Duodenal mucosa (tissue), 2 donors: Measurements from ENCODE around the gene UBE2QL1.

Experiments
- H3K27ac ChIP-seq: one replicate; pipeline ENCODE4 v1.7.0; 2013; ENCODE audit warnings: low read depth, low read length
- H3K27me3 ChIP-seq, 2 donors: one replicate each; pipeline ENCODE4 v1.7.0; 2013; ENCODE audit warnings: low read length in 2 of 2, control low read depth in 1 of 2; ENCODE audit not compliant: insufficient read depth in 2 of 2, control insufficient read depth in 1 of 2
- H3K36me3 ChIP-seq, 2 donors: one replicate each; pipeline ENCODE4 v1.7.0; 2013; ENCODE audit warnings: low read length in 2 of 2, control low read depth in 1 of 2; ENCODE audit not compliant: insufficient read depth in 2 of 2, control insufficient read depth in 1 of 2
- H3K4me1 ChIP-seq, 2 donors: one replicate each; pipeline ENCODE4 v1.7.0; 2013; ENCODE audit warnings: low read length in 2 of 2, control low read depth in 1 of 2; ENCODE audit not compliant: insufficient read depth in 2 of 2, control insufficient read depth in 1 of 2
- H3K4me3 ChIP-seq, 2 donors: one replicate each; pipeline ENCODE4 v1.7.0; 2013; ENCODE audit warnings: low read length in 2 of 2, low read depth in 1 of 2
- H3K9ac ChIP-seq, 2 donors: one replicate each; pipeline ENCODE4 v1.7.0; 2013; ENCODE audit warnings: low read length in 2 of 2, low read depth in 1 of 2
- H3K9me3 ChIP-seq, 2 donors: one replicate each; pipeline ENCODE4 v1.7.0; 2013; ENCODE audit warnings: low read length in 2 of 2, control low read depth in 1 of 2; ENCODE audit not compliant: control insufficient read depth in 1 of 2

UBE2QL1 gene

DNA sequence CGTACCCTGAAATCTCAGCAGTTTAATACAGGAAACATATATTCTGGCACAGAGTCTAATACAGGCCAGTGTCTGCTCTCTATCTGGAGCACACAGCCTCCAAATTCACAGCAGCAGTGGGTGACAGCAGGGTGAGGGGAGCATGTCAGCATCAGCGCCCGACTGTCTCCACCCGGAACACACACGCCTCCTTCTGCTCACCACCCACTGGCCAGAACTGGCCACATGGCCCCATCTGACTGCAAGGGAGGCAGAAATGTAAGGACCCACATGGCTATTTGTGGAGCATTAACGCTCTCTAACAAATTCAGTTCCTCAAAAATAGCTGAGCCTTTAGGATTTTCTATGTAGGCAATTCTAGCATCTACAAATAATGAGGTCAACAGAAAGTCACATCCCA is 24.6 kb downstream of the UBE2QL1 start:
- Histone ChIP-seq H3K36me3 (no peaks in the 10 kb centered on the region), H3K27me3 (no peaks in the 10 kb centered on the region), H3K4me3 (no peak overlapping the region), H3K4me1 (no peaks in the 10 kb centered on the region), H3K27ac (no peak overlapping the region), H3K9ac (no peak overlapping the region), H3K9me3 (no peaks in the 10 kb centered on the region)

DNA sequence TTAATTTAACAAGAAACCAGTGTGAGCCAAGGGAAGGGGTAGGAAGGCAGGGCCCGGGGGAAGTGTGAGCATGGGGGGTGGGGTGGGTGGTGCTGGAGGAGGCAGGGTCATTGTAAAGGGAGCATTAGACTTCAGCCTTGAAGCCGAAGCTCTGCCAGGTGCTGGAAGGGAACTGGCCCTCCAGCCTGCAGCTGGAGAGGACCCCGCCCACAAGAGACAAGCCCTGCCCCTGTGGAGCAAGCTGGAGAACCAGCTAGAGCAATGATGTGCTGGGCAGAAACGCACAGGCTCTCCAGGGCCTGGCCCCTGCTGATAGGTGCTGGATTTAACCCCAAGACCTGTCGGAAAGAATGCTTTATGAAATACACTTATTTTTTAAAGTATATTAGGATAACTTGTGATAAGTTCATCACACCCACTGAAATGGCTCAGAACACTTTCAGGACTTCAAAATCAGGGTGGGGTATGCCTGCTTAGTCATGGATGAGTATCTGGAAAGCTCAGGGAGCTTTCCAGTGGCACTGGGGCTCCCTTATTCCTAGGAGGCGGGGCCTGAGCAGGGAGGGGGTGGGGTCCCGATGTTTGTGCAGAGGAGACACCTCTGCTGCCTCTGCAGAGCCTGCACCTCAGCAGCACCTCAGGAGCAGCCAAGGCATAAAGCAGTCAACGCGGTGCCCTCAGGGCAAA is 27.1 kb downstream of the UBE2QL1 start:
- no peak overlapping the region for H3K9ac ChIP-seq
- H3K27me3 ChIP-seq: no peaks in the 10 kb centered on the region
- H3K4me1 ChIP-seq: no peaks in the 10 kb centered on the region
- H3K36me3 ChIP-seq: no peaks in the 10 kb centered on the region
- no peak overlapping the region for H3K27ac ChIP-seq
- H3K9me3 ChIP-seq: no peaks in the 10 kb centered on the region
- no peak overlapping the region for H3K4me3 ChIP-seq

DNA sequence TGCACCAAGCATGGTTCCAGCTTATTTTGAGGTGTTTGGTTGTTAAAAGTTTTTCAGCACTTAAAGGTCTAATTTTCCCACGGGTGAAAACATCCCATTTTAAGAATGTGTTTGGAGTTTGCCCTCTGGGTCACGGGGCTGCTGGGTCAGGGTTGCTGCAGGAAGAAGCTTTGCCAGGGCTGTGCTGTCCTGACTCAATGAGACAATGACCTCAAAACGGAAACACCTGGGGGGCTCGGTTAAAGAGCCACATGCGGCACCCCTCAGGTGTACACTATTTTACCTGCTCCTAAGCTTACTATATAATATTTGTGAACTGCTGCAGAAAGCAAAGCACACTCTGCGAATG is 27.6 kb downstream of the UBE2QL1 start:
- Histone ChIP-seq H3K4me1 (no peaks in the 10 kb centered on the region), H3K9me3 (no peaks in the 10 kb centered on the region), H3K9ac (no peak overlapping the region), H3K4me3 (no peak overlapping the region), H3K27me3 (no peaks in the 10 kb centered on the region), H3K36me3 (no peaks in the 10 kb centered on the region), H3K27ac (no peak overlapping the region)

DNA sequence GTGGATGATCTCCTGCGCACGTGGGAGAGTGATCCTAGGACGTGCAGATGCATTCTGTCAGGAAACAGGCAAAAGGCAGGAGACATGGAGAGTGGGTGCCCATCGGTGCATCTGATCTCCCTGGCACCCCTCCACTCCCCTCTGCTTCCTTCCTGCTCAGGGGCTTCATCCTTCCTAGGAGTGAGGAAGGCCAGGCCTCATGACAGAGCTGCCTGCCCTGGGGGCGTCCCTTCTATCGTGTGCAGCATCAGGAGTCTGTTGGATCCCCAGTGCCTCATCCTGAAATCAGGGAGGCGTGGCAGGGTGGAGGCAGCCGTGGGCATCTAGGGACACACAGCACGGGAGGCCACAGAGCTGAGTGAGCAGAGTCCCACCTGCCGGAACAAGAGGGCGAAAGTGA is 30.1 kb downstream of the UBE2QL1 start:
- no peaks in the 10 kb centered on the region for H3K4me1 ChIP-seq
- H3K9ac ChIP-seq: no peak overlapping the region
- H3K36me3 ChIP-seq: no peaks in the 10 kb centered on the region
- H3K9me3 ChIP-seq: no peaks in the 10 kb centered on the region
- H3K27me3 ChIP-seq: no peaks in the 10 kb centered on the region
- H3K27ac ChIP-seq: no peak overlapping the region
- H3K4me3 ChIP-seq: no peak overlapping the region

DNA sequence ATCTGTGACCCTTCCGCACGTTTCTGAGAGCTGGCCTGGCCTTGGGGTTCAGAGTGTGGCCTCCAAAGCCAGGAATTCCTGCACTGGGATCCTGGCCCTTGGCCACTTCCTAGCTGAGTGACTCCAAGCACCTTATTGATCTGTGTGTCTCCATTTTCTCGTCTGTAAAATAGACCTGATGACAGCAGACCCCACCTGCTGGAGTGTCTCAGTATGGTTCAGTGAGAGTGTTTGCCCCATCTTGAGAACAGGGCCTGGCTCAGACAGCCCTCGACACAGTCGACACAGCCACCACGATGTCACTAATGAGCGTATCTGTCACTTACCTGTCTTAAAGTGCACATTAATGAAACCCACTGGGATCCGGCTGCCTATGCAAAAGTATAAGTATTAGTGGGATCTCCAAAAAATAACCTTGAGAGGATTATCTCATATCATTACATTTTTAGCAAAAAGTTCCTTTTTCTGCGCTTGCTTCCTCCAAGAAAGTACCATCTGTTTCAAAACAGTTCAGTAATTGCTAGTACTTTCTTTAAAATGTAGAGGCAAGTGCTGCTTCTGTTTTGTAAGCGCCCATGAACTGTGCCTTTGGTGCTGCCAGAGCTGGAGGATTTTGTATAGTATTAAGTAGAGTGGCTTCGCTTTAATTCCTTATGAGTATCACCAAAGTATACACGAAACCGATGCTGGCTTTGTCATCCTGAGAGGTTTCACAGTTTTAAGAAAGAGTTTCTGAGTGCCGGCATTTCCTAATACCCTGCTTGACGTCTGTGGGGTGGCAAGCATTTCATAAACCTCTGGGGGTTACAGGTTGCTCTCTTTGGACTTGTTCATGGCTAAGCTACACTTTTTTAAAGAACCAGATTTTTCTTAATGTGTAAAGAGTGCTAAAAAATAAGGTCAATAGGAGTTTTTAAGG is 31.7 kb downstream of the UBE2QL1 start:
- H3K36me3 ChIP-seq: no peaks in the 10 kb centered on the region
- no peak overlapping the region for H3K27ac ChIP-seq
- no peak overlapping the region for H3K9ac ChIP-seq
- peaks cover 0 to 4% of the 10 kb centered on the region in 2 donors for H3K27me3 ChIP-seq
- no peaks in the 10 kb centered on the region for H3K9me3 ChIP-seq
- peaks cover 0 to 5% of the 10 kb centered on the region in 2 donors for H3K4me1 ChIP-seq
- no peak overlapping the region for H3K4me3 ChIP-seq

DNA sequence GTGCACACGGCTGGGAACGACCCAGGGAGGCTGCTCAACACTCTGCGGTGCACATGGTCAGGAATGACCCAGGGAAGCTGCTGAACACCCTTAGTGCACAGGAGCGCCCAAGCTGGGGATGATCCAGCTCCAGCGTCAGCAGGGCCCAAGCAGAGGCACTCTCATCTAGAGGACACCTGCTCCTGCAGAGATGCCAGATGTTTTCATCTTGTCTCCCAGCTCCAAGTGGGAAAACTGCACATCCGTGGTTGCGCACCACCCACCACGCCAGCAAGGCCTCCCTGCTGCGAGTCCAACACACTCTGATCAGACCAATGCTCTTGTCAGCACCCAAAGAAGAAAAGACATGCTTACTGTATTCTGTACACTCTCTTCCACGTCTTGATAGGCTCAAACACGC is 34.1 kb downstream of the UBE2QL1 start:
- Histone ChIP-seq H3K9me3 (no peaks in the 10 kb centered on the region), H3K9ac (no peak overlapping the region), H3K36me3 (no peaks in the 10 kb centered on the region), H3K4me3 (no peak overlapping the region), H3K27ac (no peak overlapping the region), H3K4me1 (peaks cover 0 to 5% of the 10 kb centered on the region in 2 donors), H3K27me3 (peaks cover 0 to 4% of the 10 kb centered on the region in 2 donors)

DNA sequence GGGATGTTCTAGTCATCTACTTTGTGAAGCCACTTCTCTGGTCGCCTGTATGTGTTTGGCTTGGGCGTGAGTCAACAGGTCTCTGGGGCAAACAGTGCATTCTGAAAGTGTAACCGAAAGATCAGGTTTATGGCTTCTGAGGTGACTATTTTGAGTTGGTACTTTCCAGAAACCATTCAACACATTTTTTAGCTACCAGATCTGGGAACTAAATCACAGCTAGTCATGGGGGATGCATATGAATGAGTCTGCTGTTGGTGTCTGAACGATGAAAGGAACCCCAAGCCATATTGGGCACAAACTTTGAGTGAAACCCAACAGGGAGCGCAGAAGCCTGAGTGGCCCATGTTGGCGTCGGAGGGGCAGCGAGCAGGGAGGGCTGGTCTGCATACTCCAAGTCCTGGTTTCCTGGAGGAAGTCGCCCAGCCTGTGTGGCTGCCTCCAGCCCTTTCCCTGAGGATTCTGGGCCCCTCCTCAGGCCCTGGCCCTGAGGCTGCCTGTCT is 35.3 kb downstream of the UBE2QL1 start:
- Histone ChIP-seq H3K27me3 (peaks cover 0 to 4% of the 10 kb centered on the region in 2 donors), H3K9me3 (no peaks in the 10 kb centered on the region), H3K36me3 (no peaks in the 10 kb centered on the region), H3K4me1 (peaks cover 0 to 5% of the 10 kb centered on the region in 2 donors), H3K4me3 (no peak overlapping the region), H3K9ac (no peak overlapping the region), H3K27ac (no peak overlapping the region)

DNA sequence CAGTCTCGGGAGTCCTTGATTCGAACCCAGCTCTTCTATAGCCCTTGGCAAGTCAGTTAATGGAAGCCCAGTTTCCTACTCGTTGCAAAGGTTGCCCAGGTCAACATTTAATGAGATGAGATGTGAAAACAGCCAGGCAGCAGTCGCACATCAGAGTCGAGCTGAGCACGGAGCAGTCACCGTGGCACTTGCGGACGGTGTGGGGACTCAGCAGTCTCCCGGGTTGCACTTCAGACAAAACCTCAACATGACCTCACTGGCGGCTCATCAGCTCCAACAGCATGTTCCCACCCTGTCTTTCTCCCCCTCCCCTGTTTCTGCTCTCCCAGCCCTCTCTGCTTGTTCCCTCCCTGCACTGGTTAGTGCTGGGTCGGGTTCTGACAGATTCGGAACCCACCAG is 35.8 kb downstream of the UBE2QL1 start:
- Histone ChIP-seq H3K27ac (no peak overlapping the region), H3K27me3 (peaks cover 0 to 4% of the 10 kb centered on the region in 2 donors), H3K4me1 (peaks cover 0 to 5% of the 10 kb centered on the region in 2 donors), H3K4me3 (no peak overlapping the region), H3K9me3 (no peaks in the 10 kb centered on the region), H3K9ac (no peak overlapping the region), H3K36me3 (no peaks in the 10 kb centered on the region)

DNA sequence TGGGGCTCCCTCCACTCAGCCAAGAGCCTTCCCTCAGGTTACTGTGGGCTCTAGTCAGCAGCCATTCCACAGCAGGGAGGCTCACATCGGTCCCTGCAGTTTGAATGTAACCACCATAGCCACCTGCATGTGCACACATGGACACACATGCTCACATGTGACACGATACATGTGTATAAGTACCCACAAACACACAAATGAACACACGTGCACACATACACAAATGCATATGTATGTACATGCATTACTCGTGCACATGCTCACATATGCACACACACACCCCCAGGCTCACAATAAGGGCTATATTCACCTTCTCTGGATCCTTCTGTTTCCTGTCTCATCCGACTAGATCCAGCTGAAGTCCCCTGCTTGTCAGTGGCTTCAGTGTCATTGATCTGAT is 36.2 kb downstream of the UBE2QL1 start:
- no peak overlapping the region for H3K27ac ChIP-seq
- no peaks in the 10 kb centered on the region for H3K9me3 ChIP-seq
- H3K4me3 ChIP-seq: no peak overlapping the region
- H3K9ac ChIP-seq: peak overlapping the region in 1 of 2 donors; percentile 15
- peaks cover 0 to 4% of the 10 kb centered on the region in 2 donors for H3K27me3 ChIP-seq
- H3K36me3 ChIP-seq: no peaks in the 10 kb centered on the region
- H3K4me1 ChIP-seq: peaks cover 0 to 5% of the 10 kb centered on the region in 2 donors

DNA sequence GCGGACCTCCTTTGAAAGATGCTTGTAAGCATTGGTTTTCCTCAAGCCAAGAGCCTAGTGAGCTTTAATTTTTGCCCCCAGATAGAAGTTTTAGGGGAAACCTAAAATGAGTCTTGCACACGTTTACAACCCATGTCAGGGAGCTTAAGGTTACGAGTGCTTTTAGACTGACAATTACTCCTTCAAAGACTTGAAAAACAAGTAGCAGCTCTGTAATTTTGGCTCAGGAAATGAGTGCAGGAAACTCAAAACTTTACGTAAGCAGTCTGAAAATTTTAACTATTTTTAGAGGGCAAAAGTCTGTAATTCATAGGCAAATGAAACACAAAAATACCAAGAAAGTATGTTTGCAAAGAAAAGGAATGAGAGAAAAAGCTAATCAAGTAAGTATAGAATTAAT is 36.8 kb downstream of the UBE2QL1 start:
- H3K4me1 ChIP-seq: peaks cover 0 to 5% of the 10 kb centered on the region in 2 donors
- H3K4me3 ChIP-seq: no peak overlapping the region
- H3K27me3 ChIP-seq: peaks cover 0 to 4% of the 10 kb centered on the region in 2 donors
- no peaks in the 10 kb centered on the region for H3K9me3 ChIP-seq
- H3K27ac ChIP-seq: no peak overlapping the region
- no peaks in the 10 kb centered on the region for H3K36me3 ChIP-seq
- H3K9ac ChIP-seq: no peak overlapping the region
